ENCODE measurements around the gene METTL22.

Gene METTL22

GRCh38 chr16:8639694-8640093 is 18.2 kb downstream of the METTL22 start:
- in situ Hi-C loops (cut with MboI; ENCODE audit: low sequenced_read_pairs, unreplicated experiment), result no loop called here
- TF ChIP-seq CTCF (IDR thresholded peaks at IDR 0.05; ENCODE audit: borderline replicate concordance, control extremely low read depth, extremely low read depth, insufficient read depth, missing control alignments), result no peak

GRCh38 chr16:8641671-8642070 is 20.2 kb downstream of the METTL22 start:
- DNase-seq (ENCODE audit: low spot score), result no peak
- no peak for TF ChIP-seq CTCF (IDR thresholded peaks at IDR 0.05; ENCODE audit: borderline replicate concordance, control extremely low read depth, extremely low read depth, insufficient read depth, missing control alignments)
- in situ Hi-C loops (cut with MboI; ENCODE audit: low sequenced_read_pairs, unreplicated experiment), result no loop called here

More at GRCh38 chr16:8639694-8640093, 18.2 kb downstream of the METTL22 start:
- DNase-seq (ENCODE audit: low spot score), result no peak

- in situ Hi-C loops (cut with MboI; ENCODE audit: low sequenced_read_pairs, unreplicated experiment), result no loop called here
- DNase-seq (ENCODE audit: low spot score), result no peak
- TF ChIP-seq CTCF (IDR thresholded peaks at IDR 0.05; ENCODE audit: borderline replicate concordance, control extremely low read depth, extremely low read depth, insufficient read depth, missing control alignments), result no peak
Observed at GRCh38 chr16:8642146-8642545, 20.6 kb downstream of the METTL22 start.

- DNase-seq (ENCODE audit: low spot score), result no peak
- TF ChIP-seq CTCF (IDR thresholded peaks at IDR 0.05; ENCODE audit: borderline replicate concordance, control extremely low read depth, extremely low read depth, insufficient read depth, missing control alignments), result peak; percentile 9
- in situ Hi-C loops (cut with MboI; ENCODE audit: low sequenced_read_pairs, unreplicated experiment), result no loop called here
Observed at GRCh38 chr16:8644211-8645140, 23.0 kb downstream of the METTL22 start.

- in situ Hi-C loops (cut with MboI; ENCODE audit: low sequenced_read_pairs, unreplicated experiment), result no loop called here
- no peak for TF ChIP-seq CTCF (IDR thresholded peaks at IDR 0.05; ENCODE audit: borderline replicate concordance, control extremely low read depth, extremely low read depth, insufficient read depth, missing control alignments)
- DNase-seq (ENCODE audit: low spot score), result no peak
Observed at GRCh38 chr16:8645141-8645521, 23.6 kb downstream of the METTL22 start.

- in situ Hi-C loops (cut with MboI; ENCODE audit: low sequenced_read_pairs, unreplicated experiment), result no loop called here
- no peak for DNase-seq (ENCODE audit: low spot score)
- no peak for TF ChIP-seq CTCF (IDR thresholded peaks at IDR 0.05; ENCODE audit: borderline replicate concordance, control extremely low read depth, extremely low read depth, insufficient read depth, missing control alignments)
Observed at GRCh38 chr16:8645831-8646230, 24.3 kb downstream of the METTL22 start.

All from GM13976 (cell line).